ENCODE results near the gene PPP2R2B. TPM values are rescaled to one million over a fixed set of nuclear protein-coding genes. Genes with fewer than 3 reads are reported as not detected.

Gene PPP2R2B
- total RNA-seq, 1 donor from 2014 or later: 0.35 TPM

- H3K27me3 Mint-ChIP-seq (ENCODE audit: low read depth): peaks cover 7% of the 10 kb centered on the region
- H3K4me1 Mint-ChIP-seq (ENCODE audit: low read depth): no peaks in the 10 kb centered on the region
- DNase-seq (ENCODE audit: low spot score): no peak
- no peaks in the 10 kb centered on the region for H3K36me3 Mint-ChIP-seq (ENCODE audit: low read depth)
- H3K27ac Mint-ChIP-seq (ENCODE audit: unreplicated experiment): no peak overlapping the region
- no peak overlapping the region for H3K4me3 Mint-ChIP-seq (ENCODE audit: unreplicated experiment)
- no peaks in the 10 kb centered on the region for H3K9me3 Mint-ChIP-seq (ENCODE audit: low read depth)
- TF ChIP-seq CTCF (IDR thresholded peaks at IDR 0.05): no peak
Measured at GRCh38 chr5:146818822-146819221, 59.7 kb downstream of the PPP2R2B start.

GRCh38 chr5:146817973-146818372 lies 60.6 kb downstream of the PPP2R2B start:
- Mint-ChIP-seq H3K36me3 (ENCODE audit: low read depth) (no peaks in the 10 kb centered on the region), H3K27me3 (ENCODE audit: low read depth) (peaks cover 10% of the 10 kb centered on the region), H3K4me3 (ENCODE audit: unreplicated experiment) (no peak overlapping the region), H3K9me3 (ENCODE audit: low read depth) (no peaks in the 10 kb centered on the region), H3K4me1 (ENCODE audit: low read depth) (no peaks in the 10 kb centered on the region), H3K27ac (ENCODE audit: unreplicated experiment) (no peak overlapping the region)
- DNase-seq (ENCODE audit: low spot score): no peak
- no peak for TF ChIP-seq CTCF (IDR thresholded peaks at IDR 0.05)

GRCh38 chr5:146816775-146817387 lies 61.7 kb downstream of the PPP2R2B start:
- Mint-ChIP-seq H3K36me3 (ENCODE audit: low read depth) (no peaks in the 10 kb centered on the region), H3K4me3 (ENCODE audit: unreplicated experiment) (no peak overlapping the region), H3K27ac (ENCODE audit: unreplicated experiment) (no peak overlapping the region), H3K4me1 (ENCODE audit: low read depth) (no peaks in the 10 kb centered on the region), H3K27me3 (ENCODE audit: low read depth) (peaks cover 5% of the 10 kb centered on the region), H3K9me3 (ENCODE audit: low read depth) (no peaks in the 10 kb centered on the region)
- DNase-seq (ENCODE audit: low spot score): no peak
- TF ChIP-seq CTCF (IDR thresholded peaks at IDR 0.05): no peak

- H3K27me3 Mint-ChIP-seq (ENCODE audit: low read depth): peaks cover 5% of the 10 kb centered on the region
- H3K9me3 Mint-ChIP-seq (ENCODE audit: low read depth): no peaks in the 10 kb centered on the region
- no peaks in the 10 kb centered on the region for H3K36me3 Mint-ChIP-seq (ENCODE audit: low read depth)
- no peaks in the 10 kb centered on the region for H3K4me1 Mint-ChIP-seq (ENCODE audit: low read depth)
- DNase-seq (ENCODE audit: low spot score): no peak
- H3K4me3 Mint-ChIP-seq (ENCODE audit: unreplicated experiment): no peak overlapping the region
- TF ChIP-seq CTCF (IDR thresholded peaks at IDR 0.05): no peak
- no peak overlapping the region for H3K27ac Mint-ChIP-seq (ENCODE audit: unreplicated experiment)
Measured at GRCh38 chr5:146815411-146815810, 63.1 kb downstream of the PPP2R2B start.

- H3K27me3 Mint-ChIP-seq (ENCODE audit: low read depth): peaks cover 5% of the 10 kb centered on the region
- no peak overlapping the region for H3K4me3 Mint-ChIP-seq (ENCODE audit: unreplicated experiment)
- no peak for TF ChIP-seq CTCF (IDR thresholded peaks at IDR 0.05)
- no peaks in the 10 kb centered on the region for H3K36me3 Mint-ChIP-seq (ENCODE audit: low read depth)
- no peaks in the 10 kb centered on the region for H3K4me1 Mint-ChIP-seq (ENCODE audit: low read depth)
- no peak for DNase-seq (ENCODE audit: low spot score)
- H3K9me3 Mint-ChIP-seq (ENCODE audit: low read depth): peaks cover 2% of the 10 kb centered on the region
- H3K27ac Mint-ChIP-seq (ENCODE audit: unreplicated experiment): no peak overlapping the region
Measured at GRCh38 chr5:146813346-146814157, 65.0 kb downstream of the PPP2R2B start.
